SU-DHL-6 (cell line): Measurements from ENCODE around the gene FUS.
"Not testable (repeated sequence)": the region's sequence is repeated elsewhere in the genome, so short reads cannot be mapped to it uniquely, and the experiment has no call there.

ENCODE experiments used
- H2AFZ ChIP-seq: fragments of 200-600 bp; sonication (generic); 2 replicates; pipeline ENCODE4 v1.6.1; 2014; ENCODE audit warnings: low read depth, mild to moderate bottlenecking, moderate library complexity, mixed read lengths, antibody characterized with exemption, low read length; ENCODE audit not compliant: severe bottlenecking
- H3F3A ChIP-seq: fragments of 200-600 bp; shearing (Covaris generic); 2 replicates; pipeline ENCODE4 v1.6.0; 2016; ENCODE audit warnings: antibody characterized with exemption, mild to moderate bottlenecking; ENCODE audit not compliant: insufficient read depth
- H3K27ac ChIP-seq: fragments of 200-600 bp; sonication (generic); 2 replicates; pipeline ENCODE4 v1.5.1; 2016; ENCODE audit warnings: low read depth, mild to moderate bottlenecking, low read length, moderate library complexity, mixed read lengths
- H3K27me3 ChIP-seq: fragments of 200-600 bp; sonication (generic), shearing (Covaris generic); 2 replicates; pipeline ENCODE4 v1.6.0; 2014; ENCODE audit warnings: mild to moderate bottlenecking, low read length
- H3K36me3 ChIP-seq: fragments of 200-600 bp; sonication (generic); 2 replicates; pipeline ENCODE4 v1.6.1; 2014; ENCODE audit warnings: mild to moderate bottlenecking, low read length, mixed read lengths
- H3K4me2 ChIP-seq: fragments of 300-600, 200-600 bp; shearing (Covaris generic), sonication (generic); 2 replicates; pipeline ENCODE4 v1.6.0; 2014; ENCODE audit warnings: low read length, low read depth, mild to moderate bottlenecking; ENCODE audit not compliant: poor library complexity, severe bottlenecking
- H3K4me3 ChIP-seq: fragments of 200-600 bp; sonication (generic); 2 replicates; pipeline ENCODE4 v1.5.1; 2014; ENCODE audit warnings: antibody characterized with exemption, low read length, mild to moderate bottlenecking, mixed read lengths; ENCODE audit not compliant: insufficient read depth, poor library complexity, severe bottlenecking
- H3K79me2 ChIP-seq: fragments of 200-600 bp; sonication (generic); 2 replicates; pipeline ENCODE4 v1.6.1; 2014; ENCODE audit warnings: mild to moderate bottlenecking, low read length, moderate library complexity; ENCODE audit not compliant: insufficient read depth
- H3K9ac ChIP-seq: fragments of 200-600 bp; sonication (generic); 2 replicates; pipeline ENCODE4 v1.7.0; 2014; ENCODE audit warnings: mild to moderate bottlenecking, low read length
- H3K9me2 ChIP-seq: fragments of 200-600 bp; sonication (generic); replicated peaks from 2 replicates; pipeline ENCODE4 v1.6.1; 2014; ENCODE audit warnings: low read length; ENCODE audit not compliant: insufficient read depth
- H3K9me3 ChIP-seq: fragments of 200-600 bp; sonication (generic); 2 replicates; pipeline ENCODE4 v1.6.1; 2014; ENCODE audit warnings: low read length, mixed read lengths; ENCODE audit not compliant: insufficient read depth
- H4K20me1 ChIP-seq: fragments of 200-600 bp; sonication (generic); 2 replicates; pipeline ENCODE4 v1.6.1; 2014; ENCODE audit warnings: low read depth, mild to moderate bottlenecking, antibody characterized with exemption, low read length, moderate library complexity, mixed read lengths
- CTCF ChIP-seq: fragments of 200-600 bp; sonication (generic); IDR thresholded peaks from one replicate; pipeline ENCODE4 v1.5.1; 2017; ENCODE audit warnings: antibody characterized with exemption, mild to moderate bottlenecking, low read length, moderate library complexity; ENCODE audit not compliant: insufficient read depth, poor library complexity, severe bottlenecking
- EZH2phosphoT487 ChIP-seq: fragments of 200-600 bp; sonication (generic), shearing (Covaris generic); conservative IDR thresholded peaks from 2 replicates; pipeline ENCODE4 v1.6.1; 2018; ENCODE audit warnings: mild to moderate bottlenecking, antibody characterized with exemption, low read length, moderate library complexity, mixed read lengths

Gene FUS

GRCh38 chr16:31157136-31157535 is 22.8 kb upstream of the FUS start:
- no peak overlapping the region for H3K9ac ChIP-seq
- TF ChIP-seq CTCF (no peak), EZH2phosphoT487 (no peak)
- no peaks in the 10 kb centered on the region for H3K9me2 ChIP-seq
- no peak overlapping the region for H3K4me2 ChIP-seq
- H3K27ac ChIP-seq = no peak overlapping the region
- H3K9me3 ChIP-seq = no peaks in the 10 kb centered on the region
- no peaks in the 10 kb centered on the region for H3K36me3 ChIP-seq
- no peak overlapping the region for H2AFZ ChIP-seq
- no peaks in the 10 kb centered on the region for H3K79me2 ChIP-seq
- no peaks in the 10 kb centered on the region for H3K27me3 ChIP-seq
- no peak overlapping the region for H3K4me3 ChIP-seq
- no peaks in the 10 kb centered on the region for H3F3A ChIP-seq
- no peaks in the 10 kb centered on the region for H4K20me1 ChIP-seq

GRCh38 chr16:31167315-31167714 is 12.6 kb upstream of the FUS start:
- no peak overlapping the region for H3K9ac ChIP-seq
- H3K79me2 ChIP-seq = no peaks in the 10 kb centered on the region
- H3K9me3 ChIP-seq = no peaks in the 10 kb centered on the region
- H3K36me3 ChIP-seq = no peaks in the 10 kb centered on the region
- TF ChIP-seq EZH2phosphoT487 (no peak), CTCF (no peak)
- H3K4me3 ChIP-seq = no peak overlapping the region
- H3K4me2 ChIP-seq = no peak overlapping the region
- H4K20me1 ChIP-seq = no peaks in the 10 kb centered on the region
- no peaks in the 10 kb centered on the region for H3F3A ChIP-seq
- H3K9me2 ChIP-seq = no peaks in the 10 kb centered on the region
- no peaks in the 10 kb centered on the region for H3K27me3 ChIP-seq
- no peak overlapping the region for H3K27ac ChIP-seq
- no peak overlapping the region for H2AFZ ChIP-seq

- Histone ChIP-seq H3K9ac (no peak overlapping the region), H3K27ac (no peak overlapping the region), H3K36me3 (no peaks in the 10 kb centered on the region), H3K9me2 (no peaks in the 10 kb centered on the region), H3K9me3 (no peaks in the 10 kb centered on the region), H3K4me3 (no peak overlapping the region), H3F3A (no peaks in the 10 kb centered on the region), H2AFZ (no peak overlapping the region), H3K4me2 (no peak overlapping the region), H4K20me1 (no peaks in the 10 kb centered on the region), H3K27me3 (no peaks in the 10 kb centered on the region), H3K79me2 (no peaks in the 10 kb centered on the region)
- TF ChIP-seq EZH2phosphoT487 (no peak), CTCF (no peak)
Measured at GRCh38 chr16:31168848-31169247, 11.1 kb upstream of the FUS start.

GRCh38 chr16:31170048-31170447 is 9.9 kb upstream of the FUS start:
- H3K4me3 ChIP-seq, H3F3A ChIP-seq, H3K79me2 ChIP-seq, H3K4me2 ChIP-seq, H3K27ac ChIP-seq, H3K9me3 ChIP-seq, H4K20me1 ChIP-seq, H2AFZ ChIP-seq, H3K36me3 ChIP-seq, H3K9me2 ChIP-seq, H3K27me3 ChIP-seq, H3K9ac ChIP-seq: not testable (repeated sequence)
